Activated naive CD4-positive, alpha-beta T cell treated with anti-CD3 and anti-CD28 coated beads, Interleukin-2, amount 50 U/mL, for 72 hours (primary cell): Measurements from ENCODE around the gene CCDC80. TPM values are rescaled to one million over a fixed set of nuclear protein-coding genes. Genes with fewer than 3 reads are reported as not detected.
"Not testable (repeated sequence)": the region's sequence is repeated elsewhere in the genome, so short reads cannot be mapped to it uniquely, and the experiment has no call there.

Experiments used
- ATAC-seq, 2 donors: fragments of 150-1000 bp; cut with Tn5 transposase; 2 replicates each; pipeline ENCODE4 v1.10.0; 2021; ENCODE audit warnings: mild to moderate bottlenecking in 2 of 2, moderate library complexity in 2 of 2
- DNase-seq, 2 donors: peaks; one replicate each; pipeline ENCODE4 v3.0.0; 2021 to 2022; ENCODE audit warnings: low spot score in 2 of 2
- H3K27ac Mint-ChIP-seq, 2 donors: one replicate each; pipeline ENCODE4 v1.8.0; 2022; ENCODE audit warnings: mild to moderate bottlenecking in 2 of 2, mixed read lengths in 2 of 2
- H3K36me3 Mint-ChIP-seq, 2 donors: one replicate each; pipeline ENCODE4 v1.8.0; 2022; ENCODE audit warnings: mixed read lengths in 2 of 2
- H3K9me3 Mint-ChIP-seq, 2 donors: one replicate each; pipeline ENCODE4 v1.8.0; 2022; ENCODE audit warnings: mixed read lengths in 2 of 2
- total RNA-seq, 2 donors: library from RNA; stranded (reverse); gene quantifications; one replicate each; pipeline ENCODE4 v1.2.3, GENCODE V29; 2022

The CCDC80 gene
- total RNA-seq, 2 donors from 2014 or later, result 0.47 TPM; not detected in 1

DNA sequence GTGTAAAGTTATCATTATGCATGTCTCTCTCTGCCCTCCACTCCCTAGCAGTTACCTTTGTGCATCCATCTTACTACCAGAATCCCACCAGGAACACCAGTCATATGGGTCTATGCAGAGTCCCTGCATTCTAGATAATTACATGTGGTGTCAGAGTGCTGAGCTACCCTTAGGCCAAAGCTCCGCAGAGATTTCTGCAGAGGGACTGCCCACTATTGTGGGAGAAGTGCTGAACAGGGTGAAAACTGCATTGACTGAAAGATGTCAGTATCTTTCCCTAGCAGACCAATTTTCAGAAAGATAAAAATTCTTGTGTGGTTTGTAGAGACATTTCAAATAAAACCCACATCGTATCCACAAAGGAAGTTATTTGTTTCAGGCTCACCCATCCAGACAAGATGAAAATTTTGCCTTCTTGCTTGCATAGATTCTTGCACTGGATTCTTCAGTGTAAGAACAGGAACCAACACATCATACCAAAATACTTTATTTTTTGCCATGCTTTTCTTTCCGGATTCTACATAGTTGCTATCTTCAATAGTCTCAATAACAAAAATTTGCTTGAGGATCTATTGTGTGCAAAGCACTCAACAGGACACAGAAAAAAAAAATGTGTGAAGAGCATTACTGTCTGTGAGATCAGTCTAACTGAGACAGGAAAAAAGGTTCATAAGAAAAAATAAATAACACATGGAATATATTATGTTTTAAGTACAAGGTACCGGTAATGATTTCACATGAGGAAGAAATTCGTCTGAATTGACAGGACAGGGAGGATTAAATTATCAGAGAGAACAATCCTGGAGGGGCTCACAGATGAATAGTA is 32.0 kb upstream of the CCDC80 start:
- Mint-ChIP-seq H3K36me3 (no peaks in the 10 kb centered on the region), H3K27ac (no peak overlapping the region), H3K9me3 (no peaks in the 10 kb centered on the region)
- peak in 1 of 2 donors; percentile 7 for ATAC-seq
- DNase-seq, result no peak

DNA sequence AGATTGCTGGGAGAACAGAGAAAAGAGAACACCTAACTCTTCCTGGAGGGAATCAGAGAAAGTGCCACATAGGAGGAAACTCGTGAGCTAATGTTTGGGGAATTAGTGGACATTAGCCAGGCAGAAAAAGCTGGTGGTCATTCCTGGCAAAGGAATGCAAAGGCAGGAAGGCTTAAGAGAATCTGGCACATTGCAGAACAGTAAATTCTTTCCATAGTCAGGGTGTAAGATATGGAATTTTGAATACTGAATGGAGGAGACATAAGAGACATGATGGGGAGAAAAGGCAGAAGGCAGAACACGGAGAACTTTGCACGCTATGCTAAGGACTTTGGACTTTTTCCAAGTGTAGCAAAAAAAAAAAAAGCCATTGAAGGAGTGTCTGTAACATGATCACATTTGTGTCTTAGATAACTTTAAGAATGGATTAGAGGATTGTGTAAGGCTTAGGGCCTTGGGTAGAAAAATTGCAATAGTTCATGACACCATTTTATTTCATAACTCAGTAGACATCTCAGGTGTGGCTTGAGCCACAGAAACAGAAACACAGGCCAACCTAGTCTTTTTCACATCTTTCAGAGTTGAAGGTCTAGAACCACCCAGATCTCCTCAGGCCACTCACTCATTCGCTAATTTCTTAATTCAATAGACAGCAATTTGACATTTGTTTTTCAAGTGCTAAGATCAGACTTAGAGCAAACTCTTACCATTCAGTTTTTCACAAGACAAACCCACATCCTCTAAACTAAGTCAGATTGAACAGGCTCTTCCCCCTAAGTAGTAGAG is 31.2 kb upstream of the CCDC80 start:
- DNase-seq (no peak), ATAC-seq (peak; percentile 10 to 37)
- Mint-ChIP-seq H3K27ac (no peak overlapping the region), H3K9me3 (no peaks in the 10 kb centered on the region), H3K36me3 (no peaks in the 10 kb centered on the region)

DNA sequence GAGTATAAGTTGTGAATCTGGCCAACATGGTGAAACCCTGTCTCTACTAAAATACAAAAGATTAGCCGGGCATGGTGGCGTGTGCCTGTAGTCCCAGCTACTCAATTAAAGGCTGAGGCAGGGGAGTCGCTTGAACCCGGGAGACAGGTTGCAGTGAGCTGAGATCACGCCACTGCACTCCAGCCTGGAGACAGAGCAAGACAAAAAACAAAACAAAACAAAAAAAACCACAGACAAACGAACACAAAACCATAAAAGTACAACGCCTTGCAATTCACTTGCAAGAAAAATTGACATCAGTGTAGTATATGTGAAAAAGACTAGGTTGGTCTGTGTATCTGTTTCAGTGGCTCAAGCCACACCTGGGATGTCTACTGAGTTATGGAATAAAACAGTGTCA is 29.9 kb upstream of the CCDC80 start:
- no peaks in the 10 kb centered on the region for H3K9me3 Mint-ChIP-seq
- no peak overlapping the region for H3K27ac Mint-ChIP-seq
- H3K36me3 Mint-ChIP-seq, result no peaks in the 10 kb centered on the region
- ATAC-seq (no peak), DNase-seq (no peak)

- H3K36me3 Mint-ChIP-seq, result peaks cover 0 to 8% of the 10 kb centered on the region in 2 donors
- DNase-seq (no peak), ATAC-seq (peak in 1 of 2 donors; percentile 47)
These were observed 26.7 kb upstream of the CCDC80 start for GRCh38 chr3:112667599-112667998.

DNA sequence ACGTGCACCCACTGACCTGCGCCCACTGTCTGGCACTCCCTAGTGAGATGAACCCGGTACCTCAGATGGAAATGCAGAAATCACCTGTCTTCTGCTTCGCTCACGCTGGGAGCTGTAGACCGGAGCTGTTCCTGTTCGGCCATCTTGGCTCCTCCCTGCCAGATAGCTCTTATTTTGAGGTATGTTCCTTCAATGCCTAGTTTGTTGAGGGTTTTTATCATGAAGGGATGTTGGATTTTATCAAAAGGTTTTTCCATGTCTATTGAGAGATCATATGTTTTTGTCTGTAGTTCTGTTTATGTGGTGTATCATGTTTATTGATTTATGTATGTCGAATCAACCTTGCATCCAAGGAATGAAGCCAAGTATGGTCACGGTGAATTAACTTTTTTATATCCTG is 24.1 kb upstream of the CCDC80 start:
- ATAC-seq, DNase-seq, H3K27ac Mint-ChIP-seq: not testable (repeated sequence)

More at GRCh38 chr3:112667599-112667998, 26.7 kb upstream of the CCDC80 start:
- Mint-ChIP-seq H3K9me3 (no peaks in the 10 kb centered on the region), H3K27ac (no peak overlapping the region)

DNA sequence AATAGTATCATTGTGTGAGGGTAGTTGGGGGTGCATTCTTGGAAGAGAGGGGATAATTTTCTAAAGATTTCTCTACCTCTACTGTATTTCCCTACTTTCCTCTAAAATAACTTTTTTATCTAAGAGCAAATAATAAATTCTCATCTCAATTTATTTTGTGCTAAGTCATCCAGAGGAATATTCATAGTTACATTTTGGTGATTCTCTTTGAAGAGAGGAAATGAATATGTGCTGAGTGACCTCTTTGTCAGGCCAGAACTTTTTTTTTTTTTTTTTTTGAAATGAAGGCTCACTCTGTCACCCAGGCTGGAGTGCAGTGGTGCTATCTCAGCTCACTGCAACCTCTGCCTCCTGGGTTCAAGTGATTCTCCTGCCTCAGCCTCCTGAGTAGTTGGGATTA is 15.1 kb upstream of the CCDC80 start:
- H3K27ac Mint-ChIP-seq, result no peak overlapping the region
- DNase-seq, result no peak
- no peak for ATAC-seq
- peaks cover 0 to 6% of the 10 kb centered on the region in 2 donors for H3K9me3 Mint-ChIP-seq
- H3K36me3 Mint-ChIP-seq, result no peaks in the 10 kb centered on the region

More for the DNA sequence above, 24.1 kb upstream of the CCDC80 start:
- H3K9me3 Mint-ChIP-seq, H3K36me3 Mint-ChIP-seq: not testable (repeated sequence)

DNA sequence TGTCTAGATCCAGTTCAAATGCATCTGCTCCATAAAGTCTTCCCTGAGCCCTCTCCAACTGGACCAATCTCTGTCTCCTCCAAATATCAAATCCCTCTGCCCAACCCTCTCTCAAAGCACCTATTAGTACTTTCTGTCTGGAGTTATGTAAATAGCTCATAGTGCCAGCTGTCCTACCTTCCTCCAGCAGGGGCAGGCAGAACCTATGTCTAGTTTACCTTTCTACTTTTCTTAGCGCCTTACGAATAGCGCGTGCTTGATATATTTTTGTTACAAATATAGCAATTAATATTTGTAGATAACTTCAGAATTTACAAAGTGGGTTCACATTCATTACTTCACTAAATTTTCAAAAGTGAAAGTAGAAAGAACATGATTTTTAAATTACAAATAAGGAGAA is 14.0 kb upstream of the CCDC80 start:
- Mint-ChIP-seq H3K36me3 (no peaks in the 10 kb centered on the region), H3K27ac (no peak overlapping the region), H3K9me3 (peaks cover 0 to 6% of the 10 kb centered on the region in 2 donors)
- ATAC-seq (no peak), DNase-seq (no peak)

DNA sequence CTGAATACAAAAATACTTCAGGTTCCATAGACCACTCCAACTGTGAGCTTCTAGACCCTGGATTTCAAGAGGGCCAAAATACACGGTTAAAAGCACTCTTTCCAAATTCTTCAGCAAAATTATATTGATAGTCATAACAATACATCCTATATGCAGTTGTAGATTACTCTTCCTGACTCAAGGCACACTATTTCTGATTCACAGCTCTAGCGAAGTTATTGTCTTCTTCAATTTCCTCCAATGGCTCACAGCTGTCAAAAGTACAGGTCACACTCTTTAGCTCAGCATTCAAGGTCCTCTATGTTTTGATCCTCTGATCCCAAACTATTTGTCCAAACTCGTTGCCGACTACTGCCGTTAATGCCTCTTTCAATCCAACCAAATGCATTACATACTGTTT is 13.5 kb upstream of the CCDC80 start:
- no peak for DNase-seq
- no peak for ATAC-seq
- H3K9me3 Mint-ChIP-seq, result peaks cover 0 to 6% of the 10 kb centered on the region in 2 donors
- no peak overlapping the region for H3K27ac Mint-ChIP-seq
- no peaks in the 10 kb centered on the region for H3K36me3 Mint-ChIP-seq

DNA sequence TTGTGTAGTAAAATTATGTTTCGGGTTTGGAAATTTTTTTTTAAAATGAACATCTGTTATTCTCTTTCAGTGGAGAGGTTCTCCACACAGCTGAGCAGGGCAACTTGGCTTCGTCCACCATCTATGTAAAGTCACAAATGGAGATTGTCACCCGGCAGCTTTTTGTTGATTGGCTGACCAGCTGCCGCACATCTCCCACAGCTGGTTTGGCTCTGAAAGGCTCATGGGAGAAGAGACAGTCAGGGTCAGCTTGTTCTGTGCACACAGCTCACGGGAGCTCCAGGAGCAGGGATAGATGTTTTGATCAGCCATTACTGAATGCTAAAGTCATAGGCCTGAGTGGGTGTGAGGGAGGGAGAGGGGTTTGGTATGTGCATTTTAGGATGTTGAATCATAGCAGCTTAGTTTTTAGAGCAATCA is 12.9 kb upstream of the CCDC80 start:
- DNase-seq (no peak), ATAC-seq (no peak)
- H3K9me3 Mint-ChIP-seq, result peaks cover 0 to 6% of the 10 kb centered on the region in 2 donors
- no peak overlapping the region for H3K27ac Mint-ChIP-seq
- no peaks in the 10 kb centered on the region for H3K36me3 Mint-ChIP-seq

GRCh38 chr3:112653209-112653871 is 12.4 kb upstream of the CCDC80 start:
- Mint-ChIP-seq H3K9me3 (peaks cover 0 to 2% of the 10 kb centered on the region in 2 donors), H3K27ac (no peak overlapping the region), H3K36me3 (no peaks in the 10 kb centered on the region)
- DNase-seq, result no peak
- ATAC-seq, result no peak

- Mint-ChIP-seq H3K9me3 (no peaks in the 10 kb centered on the region), H3K36me3 (no peaks in the 10 kb centered on the region), H3K27ac (no peak overlapping the region)
- DNase-seq, result no peak
- ATAC-seq, result no peak
These were observed 10.6 kb upstream of the CCDC80 start for GRCh38 chr3:112651516-112651915.

GRCh38 chr3:112651071-112651470 is 10.1 kb upstream of the CCDC80 start:
- Mint-ChIP-seq H3K9me3 (no peaks in the 10 kb centered on the region), H3K36me3 (no peaks in the 10 kb centered on the region), H3K27ac (no peak overlapping the region)
- no peak for ATAC-seq
- no peak for DNase-seq

DNA sequence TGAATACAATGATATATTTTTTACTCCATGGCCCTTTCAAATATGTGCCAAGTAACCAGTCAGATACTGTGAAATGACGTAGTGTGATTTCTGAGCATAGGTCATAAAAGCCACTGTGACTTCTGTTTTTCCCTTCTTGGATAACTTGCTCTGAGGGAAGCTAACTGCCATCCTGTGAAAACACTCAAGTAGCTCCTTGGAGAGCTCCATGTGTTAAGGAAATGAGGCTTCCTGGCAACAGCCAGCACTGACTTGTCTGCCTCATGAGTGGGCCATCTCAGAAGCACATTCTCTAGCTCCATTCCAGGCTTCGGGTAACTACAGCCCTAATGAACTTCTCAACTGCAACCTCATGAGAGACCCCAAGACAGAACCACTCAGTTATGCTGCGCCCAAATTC is 9.5 kb upstream of the CCDC80 start:
- H3K36me3 Mint-ChIP-seq, result no peaks in the 10 kb centered on the region
- DNase-seq (no peak), ATAC-seq (no peak)
- H3K9me3 Mint-ChIP-seq, result no peaks in the 10 kb centered on the region
- H3K27ac Mint-ChIP-seq, result no peak overlapping the region

- ATAC-seq (no peak), DNase-seq (no peak)
- Mint-ChIP-seq H3K9me3 (no peaks in the 10 kb centered on the region), H3K36me3 (no peaks in the 10 kb centered on the region), H3K27ac (peak overlapping the region; percentile 15 to 69)
These were observed 8.5 kb upstream of the CCDC80 start for GRCh38 chr3:112649478-112649735.

- Mint-ChIP-seq H3K27ac (no peak overlapping the region), H3K36me3 (no peaks in the 10 kb centered on the region), H3K9me3 (no peaks in the 10 kb centered on the region)
- ATAC-seq (no peak), DNase-seq (no peak)
These were observed 6.2 kb upstream of the CCDC80 start for GRCh38 chr3:112647122-112647521.

DNA sequence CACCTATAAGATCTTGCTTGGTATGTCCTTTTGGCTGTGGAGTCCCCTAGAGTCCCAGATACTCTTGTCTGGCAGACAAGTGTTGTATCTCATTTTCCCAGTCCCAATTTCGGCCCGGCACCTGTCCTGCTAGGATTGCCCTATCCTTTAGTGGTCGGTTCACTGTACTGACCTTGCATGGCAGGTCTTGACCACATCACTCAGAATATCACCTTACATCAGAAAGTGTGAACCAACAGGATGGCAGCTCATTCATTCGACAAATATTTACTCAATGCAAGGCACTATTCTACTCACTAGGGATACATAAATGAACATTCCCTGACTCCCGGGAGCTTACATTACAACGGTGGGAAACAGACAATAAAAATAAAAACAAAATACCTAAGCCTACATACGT is 5.7 kb upstream of the CCDC80 start:
- Mint-ChIP-seq H3K27ac (no peak overlapping the region), H3K36me3 (no peaks in the 10 kb centered on the region), H3K9me3 (no peaks in the 10 kb centered on the region)
- DNase-seq (no peak), ATAC-seq (no peak)

GRCh38 chr3:112644453-112644852 is 3.5 kb upstream of the CCDC80 start:
- H3K36me3 Mint-ChIP-seq, result no peaks in the 10 kb centered on the region
- H3K27ac Mint-ChIP-seq, result no peak overlapping the region
- ATAC-seq (no peak), DNase-seq (no peak)
- no peaks in the 10 kb centered on the region for H3K9me3 Mint-ChIP-seq
